NT2/D1 (cell line): ENCODE measurements around the gene PLG.
"Not testable (repeated sequence)": the region's sequence is repeated elsewhere in the genome, so short reads cannot be mapped to it uniquely, and the experiment has no call there.

ENCODE experiments used
- DNase-seq: peaks from one replicate; pipeline ENCODE4 v3.0.0-alpha.2; 2011; ENCODE audit warnings: low read depth, low spot score
- H3K27me3 ChIP-seq: 2 replicates; pipeline ENCODE4 v1.6.0; 2011; ENCODE audit warnings: mild to moderate bottlenecking; ENCODE audit not compliant: insufficient read length, insufficient read depth
- H3K36me3 ChIP-seq: 2 replicates; pipeline ENCODE4 v1.6.1; 2011; ENCODE audit warnings: mild to moderate bottlenecking, low read length, mixed read lengths; ENCODE audit not compliant: insufficient read depth, insufficient read length
- H3K4me1 ChIP-seq: 2 replicates; pipeline ENCODE4 v1.5.1; 2011; ENCODE audit not compliant: insufficient read depth, insufficient read length
- H3K4me3 ChIP-seq: 2 replicates; pipeline ENCODE4 v1.5.1; 2011; ENCODE audit warnings: low read depth; ENCODE audit not compliant: insufficient read length
- H3K9ac ChIP-seq: 2 replicates; pipeline ENCODE4 v1.6.0; 2011; ENCODE audit warnings: low read depth; ENCODE audit not compliant: insufficient read length
- H3K9me3 ChIP-seq: 2 replicates; pipeline ENCODE4 v1.5.1; 2011; ENCODE audit warnings: mild to moderate bottlenecking, low read length; ENCODE audit not compliant: insufficient read depth
- SUZ12 ChIP-seq: IDR thresholded peaks from 2 replicates; pipeline ENCODE4 v1.6.1; 2011; ENCODE audit not compliant: insufficient read length, insufficient read depth; ENCODE audit errors: extremely low read depth
- YY1 ChIP-seq: IDR thresholded peaks from 2 replicates; pipeline ENCODE4 v1.6.1; 2011; ENCODE audit not compliant: insufficient read length, insufficient read depth
- ZNF274 ChIP-seq: IDR thresholded peaks from 2 replicates; pipeline ENCODE4 v1.6.1; 2011; ENCODE audit warnings: mild to moderate bottlenecking, low read depth, low read length

Gene PLG

DNA sequence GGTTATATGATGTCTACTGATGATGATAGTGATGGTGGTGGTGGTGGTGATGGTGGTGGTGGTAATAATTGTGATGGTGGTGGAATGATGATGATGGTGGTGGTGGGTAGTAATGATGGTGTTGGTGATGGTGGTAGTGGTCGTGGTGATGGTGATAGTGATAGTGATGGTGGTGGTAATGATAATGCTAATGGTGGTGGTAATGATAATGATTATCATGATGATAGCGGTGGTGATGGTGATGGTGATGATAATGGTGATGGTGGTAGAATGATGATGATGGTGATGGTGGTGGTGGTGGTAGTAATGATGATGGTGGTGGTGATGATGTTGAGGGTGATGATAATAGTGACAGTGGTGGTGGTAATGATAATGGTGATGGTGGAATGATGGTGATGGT, 33.5 kb upstream of the PLG start:
- Histone ChIP-seq H3K27me3 (no peaks in the 10 kb centered on the region), H3K4me1 (no peaks in the 10 kb centered on the region), H3K4me3 (no peak overlapping the region), H3K9me3 (no peaks in the 10 kb centered on the region), H3K36me3 (no peaks in the 10 kb centered on the region), H3K9ac (no peak overlapping the region)
- no peak for TF ChIP-seq YY1
- no peak for TF ChIP-seq SUZ12
- TF ChIP-seq ZNF274: no peak
- DNase-seq: no peak

DNA sequence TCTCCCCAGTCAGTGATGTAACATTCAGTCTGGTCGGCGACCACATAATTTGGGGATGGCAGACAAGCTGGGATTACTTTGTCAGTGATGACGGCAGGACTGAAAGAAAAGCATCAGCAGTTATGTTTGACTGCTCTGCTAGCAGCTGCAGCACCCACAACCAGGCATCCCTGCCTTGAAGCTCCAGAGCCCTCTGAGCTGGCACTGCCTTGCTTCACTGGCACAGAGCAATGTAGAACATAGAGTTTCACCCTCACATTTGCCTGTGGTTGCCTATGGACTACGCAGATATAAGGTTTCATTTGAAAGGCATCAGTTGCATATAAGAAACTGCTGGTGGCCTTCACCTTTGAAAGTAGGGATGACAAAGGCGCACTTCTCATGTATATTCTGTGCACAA, 25.6 kb upstream of the PLG start:
- not testable (repeated sequence) for H3K4me3 ChIP-seq, H3K4me1 ChIP-seq, H3K36me3 ChIP-seq, H3K9ac ChIP-seq, DNase-seq, H3K27me3 ChIP-seq, H3K9me3 ChIP-seq

DNA sequence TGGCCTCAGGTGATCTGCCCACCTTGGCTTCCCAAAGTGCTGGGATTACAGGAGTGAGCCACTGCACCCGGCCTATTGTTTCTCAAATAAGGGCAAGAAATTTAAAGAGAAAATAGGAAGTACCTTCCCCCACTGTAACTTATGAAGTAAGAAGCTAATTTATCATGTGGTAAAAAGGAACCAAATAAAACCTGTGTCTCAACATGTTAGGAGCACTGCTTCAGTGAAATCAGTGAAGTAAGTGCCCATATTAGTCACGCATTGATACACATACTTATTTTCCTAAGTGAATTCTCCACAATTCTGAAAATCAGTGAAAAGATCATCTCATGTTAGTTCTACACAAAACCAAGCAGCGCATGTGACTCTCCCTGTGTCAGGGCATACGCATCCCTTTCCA, 23.8 kb upstream of the PLG start:
- Histone ChIP-seq H3K9ac (no peak overlapping the region), H3K4me1 (no peaks in the 10 kb centered on the region), H3K36me3 (no peaks in the 10 kb centered on the region), H3K27me3 (no peaks in the 10 kb centered on the region), H3K9me3 (no peaks in the 10 kb centered on the region), H3K4me3 (no peak overlapping the region)
- DNase-seq: no peak
- TF ChIP-seq YY1: no peak
- no peak for TF ChIP-seq SUZ12
- TF ChIP-seq ZNF274: no peak

DNA sequence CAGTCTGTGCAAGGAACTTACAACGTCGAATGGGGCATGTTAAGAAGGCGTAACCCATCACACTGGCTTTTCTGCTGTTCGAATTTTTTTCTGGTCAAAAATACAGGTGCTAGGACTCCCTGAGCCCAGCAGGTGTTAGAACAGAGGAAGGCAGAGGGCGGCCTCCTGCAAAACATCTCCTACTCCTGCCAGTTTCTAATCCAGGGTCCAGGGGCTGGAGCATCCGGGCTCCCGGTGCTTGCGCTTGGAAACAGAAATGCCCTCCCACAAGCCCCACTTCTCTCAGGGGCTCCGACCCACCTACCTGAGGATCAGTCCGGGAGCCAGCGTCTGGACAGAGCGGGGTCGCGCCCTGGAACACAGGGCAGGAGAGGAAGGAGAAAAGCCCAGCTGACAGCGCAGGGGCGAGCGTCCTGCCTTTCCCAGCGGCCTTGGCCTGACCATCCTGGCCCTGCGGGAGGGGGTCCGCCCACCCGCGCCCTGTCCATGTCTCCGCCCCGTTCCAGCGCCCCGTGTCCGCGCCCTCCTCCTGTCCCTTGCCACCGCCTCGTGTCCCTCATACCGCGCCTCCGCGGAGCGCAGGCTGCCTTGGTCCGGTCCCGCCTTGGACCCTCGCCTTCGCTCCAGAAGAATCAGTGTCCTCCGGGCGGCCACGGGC, 23.2 kb upstream of the PLG start:
- no peaks in the 10 kb centered on the region for H3K4me1 ChIP-seq
- no peak overlapping the region for H3K4me3 ChIP-seq
- DNase-seq: no peak
- no peak overlapping the region for H3K9ac ChIP-seq
- H3K36me3 ChIP-seq: no peaks in the 10 kb centered on the region
- no peaks in the 10 kb centered on the region for H3K9me3 ChIP-seq
- no peak for TF ChIP-seq YY1
- no peak for TF ChIP-seq SUZ12
- no peak for TF ChIP-seq ZNF274
- no peaks in the 10 kb centered on the region for H3K27me3 ChIP-seq

DNA sequence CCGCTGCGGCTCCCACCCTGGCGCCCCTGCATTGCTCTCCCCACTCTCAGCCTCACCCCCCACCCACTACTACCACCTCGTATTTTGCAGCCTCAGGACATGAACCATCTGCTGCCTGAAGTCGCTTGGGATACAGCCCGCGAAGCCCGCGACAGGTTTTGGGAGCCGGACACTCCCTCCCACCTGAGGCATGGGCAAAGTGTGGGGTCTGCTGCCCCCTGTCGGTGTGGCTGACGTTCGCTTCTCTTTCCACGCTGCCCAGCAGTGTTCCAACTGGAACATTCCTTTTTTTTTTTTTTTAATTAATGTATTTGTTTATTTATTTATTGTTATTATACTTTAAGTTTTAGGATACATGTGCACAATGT, 22.7 kb upstream of the PLG start:
- H3K36me3 ChIP-seq: no peaks in the 10 kb centered on the region
- no peak for TF ChIP-seq YY1
- TF ChIP-seq SUZ12: no peak
- no peak for TF ChIP-seq ZNF274
- DNase-seq: no peak

DNA sequence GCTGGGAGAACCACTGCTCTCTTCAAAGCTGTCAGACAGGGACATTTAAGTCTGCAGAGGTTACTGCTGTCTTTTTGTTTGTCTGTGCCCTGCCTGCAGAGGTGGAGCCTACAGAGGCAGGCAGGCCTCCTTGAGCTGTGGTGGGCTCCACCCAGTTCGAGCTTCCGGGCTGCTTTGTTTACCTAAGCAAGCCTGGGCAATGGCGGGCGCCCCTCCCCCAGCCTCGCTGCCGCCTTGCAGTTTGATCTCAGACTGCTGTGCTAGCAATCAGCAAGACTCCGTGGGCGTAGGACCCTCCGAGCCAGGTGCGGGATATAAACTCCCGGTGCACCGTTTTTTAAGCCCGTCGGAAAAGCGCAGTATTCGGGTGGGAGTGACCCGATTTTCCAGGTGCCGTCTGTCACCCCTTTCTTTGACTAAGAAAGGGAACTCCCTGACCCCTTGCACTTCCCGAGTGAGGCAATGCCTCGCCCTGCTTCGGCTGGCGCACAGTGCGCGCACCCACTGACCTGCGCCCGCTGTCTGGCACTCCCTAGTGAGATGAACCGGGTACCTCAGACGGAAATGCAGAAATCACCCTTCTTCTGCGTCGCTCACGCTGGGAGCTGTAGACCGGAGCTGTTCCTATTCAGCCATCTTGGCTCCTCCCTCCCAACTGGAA, 16.8 kb upstream of the PLG start:
- not testable (repeated sequence) for DNase-seq, H3K9ac ChIP-seq, H3K36me3 ChIP-seq, H3K4me3 ChIP-seq, H3K27me3 ChIP-seq, H3K9me3 ChIP-seq, H3K4me1 ChIP-seq

More for the DNA sequence above, 22.7 kb upstream of the PLG start:
- Histone ChIP-seq H3K9ac (no peak overlapping the region), H3K9me3 (no peaks in the 10 kb centered on the region), H3K4me1 (no peaks in the 10 kb centered on the region), H3K27me3 (no peaks in the 10 kb centered on the region), H3K4me3 (no peak overlapping the region)

DNA sequence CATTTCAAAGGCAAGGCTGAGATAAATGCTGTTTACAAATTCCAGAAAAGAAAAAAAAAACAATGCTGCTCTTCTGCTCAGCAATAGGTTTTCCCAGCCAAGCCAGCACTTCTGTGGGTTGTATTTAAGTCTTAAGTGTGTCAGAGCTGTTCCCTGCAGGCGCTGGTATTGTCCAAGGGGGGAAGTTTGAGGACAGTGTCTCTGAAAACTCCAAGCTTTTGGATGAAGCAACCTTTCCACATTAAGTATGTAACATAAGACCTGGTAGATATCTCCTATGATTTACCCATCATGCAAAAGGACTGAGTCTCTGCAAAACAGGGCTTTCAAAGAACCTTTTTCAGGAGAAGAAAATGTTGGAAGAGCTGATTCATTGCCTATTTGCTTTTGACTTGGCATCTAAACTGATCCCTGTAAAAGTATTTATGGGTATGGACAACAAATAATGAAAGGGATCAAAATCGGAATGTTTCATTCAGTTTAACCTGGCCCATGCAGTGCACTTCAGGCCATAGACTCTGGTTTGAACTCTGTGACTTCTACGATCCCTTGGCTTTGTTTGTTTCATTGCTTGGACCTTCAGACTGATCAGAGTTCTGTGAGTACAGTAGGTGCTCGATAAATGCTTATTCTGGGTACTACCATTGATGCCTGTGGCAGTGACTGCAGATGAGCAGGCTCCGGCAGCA, 16.1 kb upstream of the PLG start:
- H3K9ac ChIP-seq: no peak overlapping the region
- DNase-seq: no peak
- no peaks in the 10 kb centered on the region for H3K4me1 ChIP-seq
- H3K9me3 ChIP-seq: peaks cover 10% of the 10 kb centered on the region
- TF ChIP-seq YY1 (no peak), ZNF274 (no peak), SUZ12 (no peak)
- H3K4me3 ChIP-seq: no peak overlapping the region
- no peaks in the 10 kb centered on the region for H3K27me3 ChIP-seq
- no peaks in the 10 kb centered on the region for H3K36me3 ChIP-seq
